HepG2 (cell line): Measurements from ENCODE around the gene DCAF12L1. TPM values are rescaled to one million over a fixed set of nuclear protein-coding genes. Genes with fewer than 3 reads are reported as not detected.

ENCODE experiments used
- ATAC-seq: fragments of 200-7000 bp; cut with Tn5 transposase; 3 replicates; pipeline ENCODE4 v1.9.1; 2020; ENCODE audit warnings: mild to moderate bottlenecking, moderate library complexity
- BruUV-seq: library from RNA; stranded (reverse); fragments of 400-500 nt; replicated peaks from 2 replicates; lab custom pipeline; 2021; lab: Mats Ljungman, UMichigan
- CTCF ChIA-PET: fragments of 300-600 bp; formaldehyde crosslinking; extraction: SDS; loops from one replicate; lab custom pipeline; 2021; ENCODE audit warnings: low total read pairs, inconsistent platforms, low intra/inter-chr PET ratio; lab: Yijun Ruan, JAX
- POLR2A ChIA-PET: fragments of 350-600 bp; sonication (Branson Sonifier 250); formaldehyde crosslinking; loops from one replicate; lab custom pipeline; 2020; ENCODE audit warnings: antibody characterized with exemption, inconsistent platforms; lab: Yijun Ruan, JAX
- DNase-seq: peaks from one replicate; pipeline ENCODE4 v3.0.0-alpha.2; 2015; ENCODE audit warnings: low spot score
- FAIRE-seq: peaks from 3 replicates; lab custom pipeline; 2011; peaks lifted over from hg19 to GRCh38; lab: Jason Lieb, UNC
- H2AFZ ChIP-seq: one replicate; pipeline ENCODE4 v1.6.1; 2011; ENCODE audit warnings: low read length, inconsistent platforms
- H3K27ac ChIP-seq: fragments of 300-600 bp; 3 replicates; pipeline ENCODE4 v1.8.0; 2011; ENCODE audit warnings: mixed run types, mild to moderate bottlenecking, mixed read lengths, low read length, inconsistent platforms; ENCODE audit not compliant: insufficient read depth; ENCODE audit errors: extremely low read length
- H3K27me3 ChIP-seq, 2 experiments: fragments of 200-600 bp in 1 of 2; 2 replicates in 1 of 2; 3 replicates in 1 of 2; pipeline versions ENCODE4 v1.6.0 to v1.8.0; 2011; ENCODE audit warnings: low read length in 2 of 2, mild to moderate bottlenecking in 2 of 2, moderate library complexity in 2 of 2, inconsistent platforms in 1 of 2; ENCODE audit not compliant: insufficient read depth in 2 of 2, control insufficient read depth in 1 of 2
- H3K36me3 ChIP-seq, 2 experiments: fragments of 200-600 bp in 1 of 2; replicated peaks in 1 of 2; 2 replicates in 1 of 2; 3 replicates in 1 of 2; pipeline versions ENCODE4 v1.5.1 to v1.8.0; 2011; ENCODE audit warnings: low read length in 2 of 2, inconsistent platforms in 1 of 2; ENCODE audit not compliant: insufficient read depth in 2 of 2, control insufficient read depth in 1 of 2
- H3K4me1 ChIP-seq: 2 replicates; pipeline ENCODE4 v1.5.1; 2012; ENCODE audit warnings: low read length, inconsistent platforms; ENCODE audit not compliant: insufficient read depth
- H3K4me2 ChIP-seq: 2 replicates; pipeline ENCODE4 v1.6.0; 2011; ENCODE audit warnings: low read depth, low read length, inconsistent platforms
- H3K4me3 ChIP-seq, 3 experiments: fragments of 200-600 bp in 1 of 3; sonication (generic), shearing (Covaris generic) in 1 of 3; replicated peaks in 1 of 3; 2 replicates each; pipeline ENCODE4 v1.5.1; 2011 to 2016; ENCODE audit warnings: low read length in 3 of 3, inconsistent platforms in 2 of 3, low read depth in 2 of 3, mild to moderate bottlenecking in 2 of 3, control low read depth in 1 of 3, mixed read lengths in 1 of 3; ENCODE audit not compliant: insufficient read depth in 1 of 3
- H3K79me2 ChIP-seq: one replicate; pipeline ENCODE4 v1.6.1; 2011; ENCODE audit warnings: low read length, inconsistent platforms; ENCODE audit not compliant: insufficient read depth
- H3K9ac ChIP-seq: 2 replicates; pipeline ENCODE4 v1.6.0; 2011; ENCODE audit warnings: mild to moderate bottlenecking, low read depth, low read length, inconsistent platforms; ENCODE audit not compliant: insufficient read depth
- H3K9me3 ChIP-seq: 2 replicates; pipeline ENCODE4 v1.5.1; 2012; ENCODE audit warnings: mild to moderate bottlenecking, low read length
- H4K20me1 ChIP-seq: 2 replicates; pipeline ENCODE4 v1.6.0; 2011; ENCODE audit warnings: inconsistent platforms, mild to moderate bottlenecking, low read length, moderate library complexity; ENCODE audit not compliant: insufficient read depth
- MEIS1 ChIP-seq: sonication (generic); formaldehyde crosslinking; IDR thresholded peaks from 2 replicates; pipeline ENCODE4 v1.9.0; 2021; ENCODE audit warnings: mild to moderate bottlenecking, missing genetic modification reagents, moderate library complexity, borderline replicate concordance
- NFE2L2 ChIP-seq: fragments of 150-350 bp; IDR thresholded peaks from 2 replicates; pipeline ENCODE4 v1.6.1; 2014; ENCODE audit warnings: low read length
- REXO4 ChIP-seq: sonication (generic); formaldehyde crosslinking; IDR thresholded peaks from 2 replicates; pipeline ENCODE4 v1.8.0; 2022; ENCODE audit warnings: missing genetic modification reagents, mild to moderate bottlenecking, borderline replicate concordance
- SIX4 ChIP-seq: sonication (generic); formaldehyde crosslinking; IDR thresholded peaks from 2 replicates; pipeline ENCODE4 v1.4.0; 2020; ENCODE audit warnings: missing genetic modification reagents
- ZNF335 ChIP-seq: sonication (generic); formaldehyde crosslinking; IDR thresholded peaks from 2 replicates; pipeline ENCODE4 v1.4.0; 2020; ENCODE audit warnings: missing genetic modification reagents
- WGBS: methylation state at CpG from one replicate; pipeline ENCODE4 v1.1.6; 2017; ENCODE audit warnings: low lambda C conversion rate; 5-methylcytosine and 5-hydroxymethylcytosine counted together
- in situ Hi-C: cut with HindIII; loops from 2 replicates; pipeline ENCODE4 v1.10.0; 2017; ENCODE audit warnings: low pct_unique_long_range_greater_than_20kb; ENCODE audit not compliant: extremely low pct_ligation_motif_present
- intact Hi-C: fragments of 100-400 bp; cut with micrococcal nuclease; formaldehyde crosslinking; loops from one replicate; pipeline ENCODE4 v1.10.0; 2022; ENCODE audit not compliant: unreplicated experiment
- polyA plus RNA-seq, 8 experiments: library from polyadenylated mRNA; depleted of rRNA in 3 of 8; stranded (reverse) in 7 of 8; unstranded in 1 of 8; fragments of >200 nt; fragmentation: Illumina TruSeq in 4 of 8; extraction: Trizol in 4 of 8; gene quantifications; 2 replicates each; pipeline versions ENCODE4 v1.2.1 to v1.2.3, GENCODE V29; 2011 to 2016; ENCODE audit warnings: low read depth in 4 of 8, missing spikeins in 1 of 8, mixed read lengths in 1 of 8; ENCODE audit not compliant: insufficient read depth in 1 of 8
- small RNA-seq, 3 experiments: library from RNA; depleted of rRNA; stranded (forward); fragments of <200 nt; gene quantifications; one replicate each; pipeline ENCODE3, GENCODE V24; 2012; ENCODE audit warnings: low read depth in 2 of 3, low replicate concordance in 1 of 3; ENCODE audit not compliant: insufficient read length in 3 of 3, insufficient read depth in 2 of 3
- total RNA-seq, 5 experiments: library from RNA; depleted of rRNA; stranded (reverse); fragments of >200 nt; fragmentation: Illumina TruSeq; extraction: Trizol; gene quantifications; 2 replicates each; pipeline ENCODE4 v1.2.3, GENCODE V29; 2016; ENCODE audit warnings: low read depth in 1 of 5

The DCAF12L1 gene
- total and polyA plus RNA-seq, 2 of the 13 experiments (the other 11 are each of a cell fraction or from before 2014, with no cell fraction given), result not detected

- intact Hi-C loops (no loop called here), in situ Hi-C loops (no loop called here)
- Histone ChIP-seq H3K4me1 (no peaks in the 10 kb centered on the region), H3K9ac (no peak overlapping the region), H3K36me3 (no peaks in the 10 kb centered on the region), H3K4me3 (no peak overlapping the region), H3K79me2 (no peaks in the 10 kb centered on the region), H3K27me3 (no peaks in the 10 kb centered on the region), H3K4me2 (no peak overlapping the region), H3K9me3 (peaks cover 46% of the 10 kb centered on the region), H2AFZ (no peak overlapping the region), H4K20me1 (no peaks in the 10 kb centered on the region), H3K27ac (no peak overlapping the region)
- 0% methylated on average over 3 of the region's 3 CpGs for WGBS
- BruUV-seq, result no TSS peak
- CTCF ChIA-PET, result no interaction called here
- POLR2A ChIA-PET, result no interaction called here
- DNase-seq, result no peak
- no peak for TF ChIP-seq REXO4
- TF ChIP-seq MEIS1 (CRISPR knock-in tag), result no peak
- no peak for TF ChIP-seq ZNF335
- TF ChIP-seq SIX4 (CRISPR knock-in tag), result no peak
- no peak for TF ChIP-seq NFE2L2
- no peak for ATAC-seq
- no peak for FAIRE-seq
Observed at GRCh38 chrX:126509923-126510322, 42.7 kb downstream of the DCAF12L1 start.

Small RNA genes within 50 kb of the gene (small RNA-seq; reads per million reads assigned to genes)
- 0 reads per million in 3 experiments for gene Z69908.1
